Endothelial cell of umbilical vein (primary cell): Measurements from ENCODE around the gene RING1. TPM values are rescaled to one million over a fixed set of nuclear protein-coding genes. Genes with fewer than 3 reads are reported as not detected.

Experiments
- BruUV-seq: library from RNA; stranded (reverse); fragments of 400-500 nt; replicated peaks from 2 replicates; lab custom pipeline; 2021; lab: Mats Ljungman, UMichigan
- CTCF ChIA-PET: fragments of 300-600, 350-600 bp; sonication (Branson Sonifier 250); formaldehyde crosslinking; loops from one replicate; lab custom pipeline; 2021; ENCODE audit warnings: antibody characterized with exemption, inconsistent platforms; lab: Charles Lee
- POLR2A ChIA-PET: fragments of 300-600, 350-600 bp; sonication (Branson Sonifier 250); formaldehyde crosslinking; loops from one replicate; lab custom pipeline; 2021; ENCODE audit warnings: antibody characterized with exemption, inconsistent platforms; lab: Charles Lee
- DNase-seq: peaks from one replicate; pipeline ENCODE4 v3.0.0-alpha.2; 2011; ENCODE audit warnings: low read depth, low spot score
- FAIRE-seq: peaks from 2 replicates; lab custom pipeline; 2011; peaks lifted over from hg19 to GRCh38; lab: Jason Lieb, UNC
- H2AFZ ChIP-seq: 2 replicates; pipeline ENCODE4 v1.6.0; 2012; ENCODE audit warnings: low read depth, low read length, control low read depth, inconsistent platforms
- H3K27ac ChIP-seq: 2 replicates; pipeline ENCODE4 v1.5.1; 2011; ENCODE audit warnings: low read depth, mild to moderate bottlenecking, control low read depth, low read length, moderate library complexity; ENCODE audit not compliant: insufficient read depth
- H3K27me3 ChIP-seq, 2 experiments: 2 replicates each; pipeline versions ENCODE4 v1.6.0 to v1.6.1; 2011; ENCODE audit warnings: low read length in 2 of 2, mixed read lengths in 1 of 2; ENCODE audit not compliant: control insufficient read depth in 2 of 2, insufficient read depth in 2 of 2
- H3K36me3 ChIP-seq, 2 experiments: 2 replicates in 1 of 2; 3 replicates in 1 of 2; pipeline ENCODE4 v1.5.1; 2011; ENCODE audit warnings: low read length in 2 of 2, mild to moderate bottlenecking in 1 of 2, moderate library complexity in 1 of 2; ENCODE audit not compliant: control insufficient read depth in 2 of 2, insufficient read depth in 2 of 2; ENCODE audit errors: extremely low read depth in 1 of 2
- H3K4me1 ChIP-seq: 3 replicates; pipeline ENCODE4 v1.5.1; 2011; ENCODE audit warnings: mild to moderate bottlenecking, low read length; ENCODE audit not compliant: control insufficient read depth, insufficient read depth; ENCODE audit errors: extremely low read depth
- H3K4me2 ChIP-seq: 2 replicates; pipeline ENCODE4 v1.6.1; 2011; ENCODE audit warnings: low read length, control low read depth, mixed read lengths; ENCODE audit not compliant: insufficient read depth
- H3K4me3 ChIP-seq, 3 experiments: fragments of 200-600 bp in 1 of 3; sonication (generic), shearing (Covaris generic) in 1 of 3; replicated peaks in 1 of 3; 2 replicates each; pipeline ENCODE4 v1.5.1; 2011 to 2016; ENCODE audit warnings: control low read depth in 3 of 3, low read length in 3 of 3, mild to moderate bottlenecking in 2 of 3, inconsistent platforms in 1 of 3, low read depth in 1 of 3, moderate library complexity in 1 of 3; ENCODE audit not compliant: insufficient read depth in 1 of 3
- H3K79me2 ChIP-seq: 2 replicates; pipeline ENCODE4 v1.6.0; 2012; ENCODE audit warnings: low read length, inconsistent platforms; ENCODE audit not compliant: control insufficient read depth, insufficient read depth
- H3K9ac ChIP-seq: replicated peaks from 2 replicates; pipeline ENCODE3; 2011; ENCODE audit warnings: low read length, control low read depth; ENCODE audit not compliant: insufficient read depth; ENCODE audit errors: extremely low read depth
- H3K9me1 ChIP-seq: replicated peaks from 3 replicates; pipeline ENCODE4 v1.6.0; 2011; ENCODE audit warnings: mild to moderate bottlenecking, low read length; ENCODE audit not compliant: control insufficient read depth, insufficient read depth; ENCODE audit errors: extremely low read depth
- H3K9me3 ChIP-seq: replicated peaks from 2 replicates; pipeline ENCODE4 v1.5.1; 2012; ENCODE audit warnings: low read length, inconsistent platforms; ENCODE audit not compliant: control insufficient read depth, insufficient read depth
- H4K20me1 ChIP-seq: replicated peaks from 2 replicates; pipeline ENCODE3; 2011; ENCODE audit warnings: mild to moderate bottlenecking, low read length; ENCODE audit not compliant: control insufficient read depth, insufficient read depth; ENCODE audit errors: extremely low read depth
- CTCF ChIP-seq, 2 donors: IDR thresholded peaks; 1 replicate in 1 of 2; 2 replicates in 1 of 2; pipeline ENCODE4 v1.5.1; 2011; ENCODE audit warnings: low read length in 2 of 2, mild to moderate bottlenecking in 2 of 2, moderate library complexity in 2 of 2, control low read depth in 1 of 2, inconsistent platforms in 1 of 2, low read depth in 1 of 2; ENCODE audit not compliant: insufficient read depth in 1 of 2; ENCODE audit errors: extremely low read depth in 1 of 2
- EZH2 ChIP-seq: IDR thresholded peaks from 2 replicates; pipeline ENCODE4 v1.6.1; 2012; ENCODE audit warnings: borderline replicate concordance, low read depth, mild to moderate bottlenecking, moderate library complexity, low read length, inconsistent platforms; ENCODE audit not compliant: severe bottlenecking
- FOS ChIP-seq: IDR thresholded peaks from 2 replicates; pipeline ENCODE4 v1.6.1; 2011; ENCODE audit warnings: mild to moderate bottlenecking, low read length, moderate library complexity, borderline replicate concordance; ENCODE audit not compliant: insufficient read depth
- JUN ChIP-seq: IDR thresholded peaks from 2 replicates; pipeline ENCODE4 v1.6.1; 2011; ENCODE audit warnings: borderline replicate concordance, low read depth; ENCODE audit not compliant: insufficient read length, insufficient read depth
- MAX ChIP-seq: IDR thresholded peaks from 2 replicates; pipeline ENCODE4 v1.6.1; 2011; ENCODE audit not compliant: insufficient read depth, insufficient read length
- MYC ChIP-seq: IDR thresholded peaks from one replicate; pipeline ENCODE4 v1.6.1; 2011; ENCODE audit warnings: mild to moderate bottlenecking, low read depth, low read length
- POLR2A ChIP-seq: IDR thresholded peaks from 2 replicates; pipeline ENCODE4 v1.6.1; 2012; ENCODE audit warnings: low read depth, mild to moderate bottlenecking, control low read depth, low read length
- POLR2AphosphoS5 ChIP-seq: IDR thresholded peaks from 2 replicates; pipeline ENCODE4 v1.6.1; 2012; ENCODE audit warnings: low read depth, mild to moderate bottlenecking, control low read depth, low read length, moderate library complexity; ENCODE audit not compliant: insufficient read depth
- dilution Hi-C: fragments of 300-500 bp; cut with MboI; formaldehyde crosslinking; loops from one replicate; pipeline ENCODE4 v1.15.0; 2019; ENCODE audit warnings: low sequenced_read_pairs; ENCODE audit not compliant: extremely low pct_ligation_motif_present
- intact Hi-C: fragments of 100-400 bp; cut with micrococcal nuclease; formaldehyde crosslinking; loops from one replicate; pipeline ENCODE4 v1.10.0; 2022
- polyA plus RNA-seq, 4 experiments: library from polyadenylated mRNA; depleted of rRNA in 3 of 4; stranded (reverse) in 3 of 4; unstranded in 1 of 4; fragments of >200 nt; gene quantifications; 2 replicates each; pipeline versions ENCODE4 v1.2.1 to v1.2.3, GENCODE V29; 2011 to 2012; ENCODE audit warnings: missing spikeins in 1 of 4
- total RNA-seq: library from RNA; stranded (reverse); gene quantifications from 2 replicates; pipeline ENCODE4 v1.2.3, GENCODE V29; 2021

Gene RING1
- total and polyA plus RNA-seq, 2 donors (not counting 3 experiments of a cell fraction or from before 2014, with no cell fraction given) = 26.8 to 27.9 TPM

- peaks cover 11% of the 10 kb centered on the region for H3K4me1 ChIP-seq
- dilution Hi-C loops (no loop called here), intact Hi-C loops (no loop called here)
- H3K9me1 ChIP-seq = no peaks in the 10 kb centered on the region
- BruUV-seq = no TSS peak
- no peaks in the 10 kb centered on the region for H4K20me1 ChIP-seq
- no peak for FAIRE-seq
- no peak overlapping the region for H3K9ac ChIP-seq
- H3K4me2 ChIP-seq = no peak overlapping the region
- H3K4me3 ChIP-seq = no peak overlapping the region
- H3K27me3 ChIP-seq = no peaks in the 10 kb centered on the region
- H2AFZ ChIP-seq = no peak overlapping the region
- no peak overlapping the region for H3K27ac ChIP-seq
- no peak for TF ChIP-seq CTCF (IDR thresholded peaks at IDR 0.05; ENCODE audit: extremely low read depth in 1 of 2, insufficient read depth in 1 of 2, low read depth in 1 of 2, low read length in 2 of 2)
- DNase-seq = no peak
- no peaks in the 10 kb centered on the region for H3K9me3 ChIP-seq
- peaks cover 0 to 2% of the 10 kb centered on the region in 2 experiments for H3K36me3 ChIP-seq
- POLR2A ChIA-PET = interaction anchor here (0.6 kb wide), 1 partner anchor 286 kb away, joined by 4 read pairs; the partner anchor contains the start of gene BRD2
- no peaks in the 10 kb centered on the region for H3K79me2 ChIP-seq
- CTCF ChIA-PET = interaction anchor here (0.9 to 1.1 kb wide), 2 partner anchors 17 to 90 kb away, joined by 3 to 4 read pairs; no protein-coding TSS in a partner anchor
Measured at GRCh38 chr6:33254591-33254990, 46.3 kb downstream of the RING1 start.

GRCh38 chr6:33259032-33259431, 50.7 kb downstream of the RING1 start:
- dilution Hi-C loops = no loop called here
- FAIRE-seq = no peak

More at GRCh38 chr6:33259032-33259431, 50.7 kb downstream of the RING1 start:
- DNase-seq = no peak
- Histone ChIP-seq H3K27ac (no peak overlapping the region), H4K20me1 (no peaks in the 10 kb centered on the region), H3K36me3 (peaks cover 2 to 6% of the 10 kb centered on the region in 2 experiments), H3K9me1 (no peaks in the 10 kb centered on the region), H3K4me3 (no peak overlapping the region), H3K79me2 (no peaks in the 10 kb centered on the region), H3K4me1 (no peaks in the 10 kb centered on the region), H3K4me2 (no peak overlapping the region), H3K9ac (no peak overlapping the region), H3K9me3 (no peaks in the 10 kb centered on the region), H2AFZ (no peak overlapping the region), H3K27me3 (no peaks in the 10 kb centered on the region)
- no peak for TF ChIP-seq EZH2
- no peak for TF ChIP-seq FOS
- TF ChIP-seq MAX = no peak
- TF ChIP-seq MYC = no peak
- TF ChIP-seq POLR2AphosphoS5 = no peak
- TF ChIP-seq POLR2A = no peak
- TF ChIP-seq JUN = no peak
- POLR2A ChIA-PET = no interaction called here
- BruUV-seq = no TSS peak
- intact Hi-C loops = no loop called here
- CTCF ChIA-PET = interaction anchor here (1.4 kb wide), 1 partner anchor 391 kb away, joined by 3 read pairs; no protein-coding TSS in a partner anchor
